C4-2B (cell line): ENCODE data around the gene SHROOM3.

Source experiments
- H3K27ac ChIP-seq: fragments of 450-650 bp; 2 replicates; pipeline ENCODE4 v1.5.1; 2017
- CTCF ChIP-seq: fragments of 450-650 bp; conservative IDR thresholded peaks from 2 replicates; pipeline ENCODE4 v1.5.1; 2017; ENCODE audit warnings: mild to moderate bottlenecking
- ZFX ChIP-seq: fragments of 450-650 bp; IDR thresholded peaks from 2 replicates; pipeline ENCODE4 v1.6.1; 2017

The SHROOM3 gene

GRCh38 chr4:76458825-76459224 is 23.8 kb downstream of the SHROOM3 start:
- TF ChIP-seq ZFX, result no peak
- H3K27ac ChIP-seq, result no peak overlapping the region

GRCh38 chr4:76459291-76459723 is 24.3 kb downstream of the SHROOM3 start:
- H3K27ac ChIP-seq, result no peak overlapping the region
- TF ChIP-seq ZFX (no peak), CTCF (no peak)

- TF ChIP-seq ZFX (no peak), CTCF (no peak)
- H3K27ac ChIP-seq, result no peak overlapping the region
Observed at GRCh38 chr4:76463568-76463967, 28.5 kb downstream of the SHROOM3 start.

- no peak for TF ChIP-seq ZFX
- no peak for TF ChIP-seq CTCF
- H3K27ac ChIP-seq, result no peak overlapping the region
Observed at GRCh38 chr4:76470064-76470463, 35.0 kb downstream of the SHROOM3 start.

GRCh38 chr4:76470532-76470931 is 35.5 kb downstream of the SHROOM3 start:
- TF ChIP-seq ZFX (no peak), CTCF (no peak)
- H3K27ac ChIP-seq, result no peak overlapping the region

GRCh38 chr4:76476571-76476970 is 41.5 kb downstream of the SHROOM3 start:
- TF ChIP-seq ZFX (no peak), CTCF (no peak)
- no peak overlapping the region for H3K27ac ChIP-seq

- H3K27ac ChIP-seq, result no peak overlapping the region
- TF ChIP-seq CTCF (no peak), ZFX (no peak)
Observed at GRCh38 chr4:76484654-76485053, 49.6 kb downstream of the SHROOM3 start.

- TF ChIP-seq CTCF (no peak), ZFX (no peak)
- H3K27ac ChIP-seq, result no peak overlapping the region
Observed at GRCh38 chr4:76485450-76485849, 50.4 kb downstream of the SHROOM3 start.
